ENCODE measurements around the gene NRARP. TPM values are rescaled to one million over a fixed set of nuclear protein-coding genes. Genes with fewer than 3 reads are reported as not detected.

The NRARP gene
- total RNA-seq, 1 donor from 2014 or later = 2.1 TPM

DNA sequence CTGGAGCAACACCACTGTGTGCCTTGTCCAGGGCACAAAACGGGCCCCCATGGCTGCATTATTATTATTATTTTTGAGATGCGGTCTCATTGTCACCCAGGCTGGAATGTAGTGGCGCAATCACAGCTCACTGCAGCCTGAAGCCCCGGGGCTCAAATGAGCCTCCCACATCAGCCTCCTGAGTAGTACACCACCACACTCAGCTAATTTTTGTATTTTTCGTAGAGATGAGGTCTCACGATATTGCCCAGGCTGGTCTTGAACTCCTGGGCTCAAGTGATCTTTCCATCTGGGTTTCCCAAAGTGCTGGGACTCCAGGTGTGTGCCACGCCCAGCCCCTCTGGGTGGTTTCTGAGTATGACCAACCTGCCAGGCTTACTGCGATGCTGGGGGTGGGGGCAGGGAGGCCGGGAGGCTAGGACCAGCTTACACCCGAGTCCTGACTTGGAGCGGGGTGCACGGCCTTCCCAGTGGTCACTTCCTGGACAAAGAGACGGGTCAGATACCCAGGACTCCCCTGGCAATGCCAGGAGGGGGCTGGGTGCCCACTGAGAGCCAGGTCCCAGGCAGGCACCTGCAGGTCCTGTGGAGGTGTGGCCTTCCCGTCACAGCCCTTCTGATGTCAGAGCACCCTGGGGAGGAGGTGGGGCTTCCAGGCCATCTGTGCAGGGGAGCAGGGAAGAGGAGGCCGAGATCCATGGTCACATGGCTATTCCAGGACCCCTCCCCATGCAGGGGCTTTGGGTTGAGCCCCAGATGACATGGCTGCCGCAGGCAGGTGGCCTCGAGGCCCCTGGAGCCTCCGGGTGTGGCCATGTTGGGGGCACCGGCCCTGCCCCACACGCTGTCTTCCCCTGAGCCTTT lies 8.3 kb upstream of the NRARP start:
- Histone ChIP-seq H3K27ac (ENCODE audit: low read depth, low read length) (no peak overlapping the region), H3K27me3 (ENCODE audit: control insufficient read depth in 3 of 3, insufficient read depth in 3 of 3, low read length in 3 of 3) (peaks cover 24 to 57% (median 30%) of the 10 kb centered on the region in 3 donors), H3K9me3 (ENCODE audit: control insufficient read depth in 3 of 3, low read length in 3 of 3) (no peaks in the 10 kb centered on the region), H3K9ac (ENCODE audit: low read depth in 1 of 3, low read length in 3 of 3) (peak overlapping the region in 1 of 3 donors; percentile 16), H3K4me1 (ENCODE audit: control insufficient read depth in 3 of 3, insufficient read depth in 3 of 3, low read length in 3 of 3) (peaks cover 21 to 28% (median 22%) of the 10 kb centered on the region in 3 donors), H3K36me3 (ENCODE audit: control insufficient read depth in 3 of 3, insufficient read depth in 3 of 3, low read length in 3 of 3) (no peaks in the 10 kb centered on the region), H3K4me3 (ENCODE audit: low read length in 3 of 3) (no peak overlapping the region)

DNA sequence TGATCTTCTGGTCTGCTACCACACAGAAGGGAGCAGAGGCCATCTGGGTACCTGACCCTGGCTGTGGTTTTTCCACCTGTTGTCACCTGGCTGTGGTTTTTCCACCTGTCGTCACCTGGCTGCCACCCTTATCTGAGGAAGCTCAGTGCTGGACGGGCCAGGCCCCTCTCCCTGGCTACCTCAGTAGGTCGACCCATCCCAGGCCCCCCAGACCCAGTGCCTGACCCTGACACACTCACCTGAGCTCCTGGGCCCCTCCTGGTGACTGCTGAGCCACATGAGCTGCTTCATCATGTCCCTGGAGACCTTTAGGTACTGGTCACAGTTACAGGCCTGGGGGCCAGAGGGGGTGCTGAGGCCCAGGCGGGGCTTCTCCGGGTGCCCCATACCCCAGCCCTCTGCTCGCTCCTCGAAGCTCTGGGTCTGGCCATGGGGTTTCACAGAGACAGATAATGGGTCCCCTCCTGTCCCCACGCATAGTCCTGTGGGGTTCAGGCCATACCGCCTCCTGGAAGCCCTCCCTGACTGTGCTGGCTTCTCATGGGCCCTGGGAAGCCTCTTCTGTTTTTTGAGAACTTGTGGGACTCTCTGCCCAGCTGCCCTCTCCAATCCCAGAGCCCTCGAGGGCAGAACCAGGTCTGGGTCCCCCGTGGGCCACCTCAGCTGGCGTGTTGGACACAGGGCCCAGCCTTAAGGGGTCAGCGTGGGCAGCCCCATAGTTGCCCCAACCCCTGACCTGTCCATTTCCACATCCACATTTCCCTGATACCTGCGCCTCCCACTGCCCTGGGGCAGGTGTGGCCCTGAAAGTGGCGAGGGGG lies 7.5 kb upstream of the NRARP start:
- Histone ChIP-seq H3K27me3 (ENCODE audit: control insufficient read depth in 3 of 3, insufficient read depth in 3 of 3, low read length in 3 of 3) (peaks cover 28 to 54% (median 30%) of the 10 kb centered on the region in 3 donors), H3K9ac (ENCODE audit: low read depth in 1 of 3, low read length in 3 of 3) (no peak overlapping the region), H3K36me3 (ENCODE audit: control insufficient read depth in 3 of 3, insufficient read depth in 3 of 3, low read length in 3 of 3) (no peaks in the 10 kb centered on the region), H3K27ac (ENCODE audit: low read depth, low read length) (no peak overlapping the region), H3K9me3 (ENCODE audit: control insufficient read depth in 3 of 3, low read length in 3 of 3) (no peaks in the 10 kb centered on the region), H3K4me3 (ENCODE audit: low read length in 3 of 3) (no peak overlapping the region), H3K4me1 (ENCODE audit: control insufficient read depth in 3 of 3, insufficient read depth in 3 of 3, low read length in 3 of 3) (peaks cover 30 to 31% (median 30%) of the 10 kb centered on the region in 3 donors)

DNA sequence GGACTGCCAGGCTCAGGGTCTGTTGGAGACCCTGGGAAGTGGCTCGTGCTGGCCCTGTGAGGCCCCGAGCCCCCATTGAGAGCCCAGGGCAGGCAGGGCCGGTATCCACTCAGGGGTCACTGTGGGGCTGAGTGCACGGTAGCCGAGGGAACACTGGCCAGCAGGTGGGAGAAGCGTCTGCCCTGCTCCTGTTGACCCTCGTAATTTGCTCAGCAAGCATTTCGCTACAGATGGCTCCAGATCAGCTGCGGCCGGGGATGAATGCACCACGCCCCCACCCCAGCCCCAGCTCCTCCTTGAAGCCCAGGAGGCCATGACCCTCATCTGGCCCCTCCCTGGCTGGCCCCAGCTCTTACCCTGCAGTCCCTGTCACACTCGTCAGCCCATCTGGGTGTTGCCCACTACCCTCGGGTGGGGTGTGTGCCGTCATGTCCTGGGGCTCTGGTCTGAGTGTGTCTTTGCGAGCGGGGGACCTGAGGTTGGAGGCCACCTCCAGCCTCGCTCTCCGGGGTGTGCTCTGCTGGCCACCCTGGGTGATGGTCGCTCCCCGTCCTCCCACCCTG lies 6.1 kb upstream of the NRARP start:
- H3K36me3 ChIP-seq (ENCODE audit: control insufficient read depth in 3 of 3, insufficient read depth in 3 of 3, low read length in 3 of 3) = no peaks in the 10 kb centered on the region
- no peak overlapping the region for H3K27ac ChIP-seq (ENCODE audit: low read depth, low read length)
- peaks cover 39 to 45% (median 41%) of the 10 kb centered on the region in 3 donors for H3K4me1 ChIP-seq (ENCODE audit: control insufficient read depth in 3 of 3, insufficient read depth in 3 of 3, low read length in 3 of 3)
- no peaks in the 10 kb centered on the region for H3K9me3 ChIP-seq (ENCODE audit: control insufficient read depth in 3 of 3, low read length in 3 of 3)
- peaks cover 30 to 64% (median 41%) of the 10 kb centered on the region in 3 donors for H3K27me3 ChIP-seq (ENCODE audit: control insufficient read depth in 3 of 3, insufficient read depth in 3 of 3, low read length in 3 of 3)
- H3K9ac ChIP-seq (ENCODE audit: low read depth in 1 of 3, low read length in 3 of 3) = no peak overlapping the region
- no peak overlapping the region for H3K4me3 ChIP-seq (ENCODE audit: low read length in 3 of 3)

DNA sequence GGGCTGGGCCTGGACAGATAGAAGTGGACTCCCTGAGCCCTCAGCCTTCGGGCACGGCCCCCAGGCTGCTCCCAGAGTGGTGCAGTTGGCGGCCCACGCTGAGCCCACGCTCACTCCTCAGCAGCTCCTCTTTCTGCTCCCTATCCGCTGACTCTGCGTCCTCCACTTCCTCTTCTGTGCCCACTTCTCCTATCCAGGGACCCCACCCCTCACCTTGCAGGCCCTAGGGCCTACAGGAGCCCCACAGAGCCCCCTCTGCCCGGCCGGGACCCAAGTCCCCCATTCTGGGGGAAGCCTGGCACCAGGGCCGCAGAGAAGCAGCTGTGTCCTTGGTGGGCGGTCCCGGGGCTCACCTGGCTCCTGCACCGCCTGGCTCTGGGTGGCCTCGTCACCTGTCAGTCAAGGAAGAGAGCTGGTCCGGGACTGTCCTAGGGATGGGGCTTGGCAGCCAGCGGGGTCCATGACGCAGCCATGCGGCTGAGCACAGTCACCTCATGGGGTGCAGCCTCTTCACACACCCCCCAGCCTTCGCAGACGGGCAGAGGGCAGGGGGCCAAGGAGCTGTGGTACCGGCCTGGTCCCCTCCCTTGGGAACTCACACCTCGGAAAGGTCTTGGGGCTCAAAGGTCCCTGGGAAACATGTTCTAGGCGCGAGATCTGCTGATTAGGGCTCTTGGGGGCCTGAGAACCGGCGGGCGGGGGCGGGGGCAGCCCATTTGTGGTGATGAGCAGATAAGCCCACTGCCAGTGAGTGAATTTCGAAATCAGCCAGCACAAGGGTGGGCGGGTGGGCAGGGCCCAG lies 5.4 kb upstream of the NRARP start:
- H3K36me3 ChIP-seq (ENCODE audit: control insufficient read depth in 3 of 3, insufficient read depth in 3 of 3, low read length in 3 of 3) = no peaks in the 10 kb centered on the region
- H3K4me1 ChIP-seq (ENCODE audit: control insufficient read depth in 3 of 3, insufficient read depth in 3 of 3, low read length in 3 of 3) = peaks cover 39 to 48% (median 41%) of the 10 kb centered on the region in 3 donors
- H3K9ac ChIP-seq (ENCODE audit: low read depth in 1 of 3, low read length in 3 of 3) = no peak overlapping the region
- H3K4me3 ChIP-seq (ENCODE audit: low read length in 3 of 3) = no peak overlapping the region
- no peak overlapping the region for H3K27ac ChIP-seq (ENCODE audit: low read depth, low read length)
- peaks cover 25 to 66% (median 42%) of the 10 kb centered on the region in 3 donors for H3K27me3 ChIP-seq (ENCODE audit: control insufficient read depth in 3 of 3, insufficient read depth in 3 of 3, low read length in 3 of 3)
- no peaks in the 10 kb centered on the region for H3K9me3 ChIP-seq (ENCODE audit: control insufficient read depth in 3 of 3, low read length in 3 of 3)

DNA sequence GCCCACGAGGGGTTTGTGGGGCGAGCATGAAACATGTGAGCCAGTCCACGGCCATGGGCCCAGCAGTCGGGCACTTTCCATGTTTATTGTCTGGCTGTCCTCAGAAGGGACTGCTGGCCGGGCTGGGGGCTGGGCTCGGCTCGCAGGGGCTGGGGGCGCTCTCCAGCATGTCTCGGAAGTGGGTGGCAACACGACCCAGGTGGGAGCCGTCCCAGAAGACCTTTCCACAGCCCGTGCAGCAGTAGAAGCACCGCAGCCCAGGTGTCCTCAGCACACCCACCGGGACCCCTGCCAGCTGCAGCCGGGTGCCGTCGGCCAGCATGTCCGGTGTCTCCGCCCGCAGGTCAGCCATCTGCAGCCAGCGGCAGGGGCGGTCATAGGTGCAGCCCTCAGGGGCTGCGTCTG lies 4.8 kb upstream of the NRARP start:
- Histone ChIP-seq H3K27me3 (ENCODE audit: control insufficient read depth in 3 of 3, insufficient read depth in 3 of 3, low read length in 3 of 3) (peaks cover 25 to 66% (median 42%) of the 10 kb centered on the region in 3 donors), H3K27ac (ENCODE audit: low read depth, low read length) (peak overlapping the region; percentile 63), H3K36me3 (ENCODE audit: control insufficient read depth in 3 of 3, insufficient read depth in 3 of 3, low read length in 3 of 3) (no peaks in the 10 kb centered on the region), H3K4me1 (ENCODE audit: control insufficient read depth in 3 of 3, insufficient read depth in 3 of 3, low read length in 3 of 3) (peaks cover 39 to 48% (median 41%) of the 10 kb centered on the region in 3 donors), H3K9me3 (ENCODE audit: control insufficient read depth in 3 of 3, low read length in 3 of 3) (no peaks in the 10 kb centered on the region), H3K4me3 (ENCODE audit: low read length in 3 of 3) (peak overlapping the region in 1 of 3 donors; percentile 22), H3K9ac (ENCODE audit: low read depth in 1 of 3, low read length in 3 of 3) (peak overlapping the region in 1 of 3 donors; percentile 14)

DNA sequence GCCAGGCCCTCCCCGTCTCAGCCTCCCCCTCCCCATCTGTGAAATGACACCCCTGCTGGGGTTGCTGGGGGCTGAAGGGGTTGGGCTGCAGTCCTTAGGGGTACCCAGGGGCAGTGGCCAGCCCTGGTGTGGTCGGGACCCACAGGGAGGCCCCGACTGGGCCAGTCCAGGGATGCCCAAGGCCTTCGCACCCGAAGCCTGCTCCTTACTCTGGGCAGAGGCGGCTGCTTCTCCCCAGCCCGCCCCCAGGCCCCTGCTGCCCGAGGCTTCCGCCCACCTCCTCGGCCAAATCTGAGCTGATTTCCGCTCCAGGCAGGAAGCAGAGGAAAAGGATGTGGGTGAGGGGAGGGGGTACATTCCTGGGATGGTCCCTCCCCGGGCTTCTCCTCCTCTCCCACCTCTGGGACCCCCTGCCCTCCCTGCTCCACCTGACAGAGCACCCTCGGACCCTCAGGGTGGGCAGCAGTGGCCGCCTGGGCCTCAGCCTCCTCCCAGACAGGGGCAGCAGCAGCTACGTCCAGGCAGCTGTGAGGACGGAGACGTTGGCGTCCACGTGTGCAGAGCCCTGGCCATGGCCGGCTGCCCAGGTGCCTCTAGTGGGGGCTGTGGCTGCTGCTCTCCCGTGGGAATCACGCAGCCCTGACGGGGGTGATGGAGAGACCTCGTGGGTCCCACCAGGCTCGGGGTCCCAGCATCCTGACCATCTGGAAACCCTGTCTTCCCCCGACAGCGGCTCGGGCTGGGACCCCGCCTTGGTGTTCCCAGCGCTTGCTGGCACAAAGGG lies 4.2 kb upstream of the NRARP start:
- Histone ChIP-seq H3K27ac (ENCODE audit: low read depth, low read length) (peak overlapping the region; percentile 63), H3K36me3 (ENCODE audit: control insufficient read depth in 3 of 3, insufficient read depth in 3 of 3, low read length in 3 of 3) (no peaks in the 10 kb centered on the region), H3K4me1 (ENCODE audit: control insufficient read depth in 3 of 3, insufficient read depth in 3 of 3, low read length in 3 of 3) (peaks cover 42 to 52% (median 43%) of the 10 kb centered on the region in 3 donors), H3K27me3 (ENCODE audit: control insufficient read depth in 3 of 3, insufficient read depth in 3 of 3, low read length in 3 of 3) (peaks cover 22 to 65% (median 46%) of the 10 kb centered on the region in 3 donors), H3K9ac (ENCODE audit: low read depth in 1 of 3, low read length in 3 of 3) (peak overlapping the region in 2 of 3 donors; percentile 38 to 72), H3K9me3 (ENCODE audit: control insufficient read depth in 3 of 3, low read length in 3 of 3) (no peaks in the 10 kb centered on the region), H3K4me3 (ENCODE audit: low read length in 3 of 3) (peak overlapping the region in 2 of 3 donors; percentile 35 to 61)

DNA sequence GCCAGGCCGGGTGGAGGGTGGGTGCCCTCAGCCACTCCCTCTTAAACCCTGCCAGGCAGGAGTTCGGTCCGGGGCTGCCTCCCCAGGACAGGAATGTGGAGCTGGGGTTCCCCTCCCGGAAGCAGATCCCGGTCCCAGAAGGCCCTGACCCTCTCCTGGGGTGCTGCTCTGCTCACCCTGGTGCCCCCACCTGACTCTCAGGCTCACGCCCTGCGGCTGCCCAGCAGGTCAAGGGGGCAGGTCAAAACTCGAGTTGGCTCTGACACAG lies 3.7 kb upstream of the NRARP start:
- Histone ChIP-seq H3K9me3 (ENCODE audit: control insufficient read depth in 3 of 3, low read length in 3 of 3) (no peaks in the 10 kb centered on the region), H3K27me3 (ENCODE audit: control insufficient read depth in 3 of 3, insufficient read depth in 3 of 3, low read length in 3 of 3) (peaks cover 18 to 66% (median 48%) of the 10 kb centered on the region in 3 donors), H3K9ac (ENCODE audit: low read depth in 1 of 3, low read length in 3 of 3) (peak overlapping the region in 1 of 3 donors; percentile 72), H3K36me3 (ENCODE audit: control insufficient read depth in 3 of 3, insufficient read depth in 3 of 3, low read length in 3 of 3) (no peaks in the 10 kb centered on the region), H3K4me1 (ENCODE audit: control insufficient read depth in 3 of 3, insufficient read depth in 3 of 3, low read length in 3 of 3) (peaks cover 41 to 52% (median 43%) of the 10 kb centered on the region in 3 donors), H3K4me3 (ENCODE audit: low read length in 3 of 3) (peak overlapping the region; percentile 14 to 63 (median 61)), H3K27ac (ENCODE audit: low read depth, low read length) (peak overlapping the region; percentile 63)

DNA sequence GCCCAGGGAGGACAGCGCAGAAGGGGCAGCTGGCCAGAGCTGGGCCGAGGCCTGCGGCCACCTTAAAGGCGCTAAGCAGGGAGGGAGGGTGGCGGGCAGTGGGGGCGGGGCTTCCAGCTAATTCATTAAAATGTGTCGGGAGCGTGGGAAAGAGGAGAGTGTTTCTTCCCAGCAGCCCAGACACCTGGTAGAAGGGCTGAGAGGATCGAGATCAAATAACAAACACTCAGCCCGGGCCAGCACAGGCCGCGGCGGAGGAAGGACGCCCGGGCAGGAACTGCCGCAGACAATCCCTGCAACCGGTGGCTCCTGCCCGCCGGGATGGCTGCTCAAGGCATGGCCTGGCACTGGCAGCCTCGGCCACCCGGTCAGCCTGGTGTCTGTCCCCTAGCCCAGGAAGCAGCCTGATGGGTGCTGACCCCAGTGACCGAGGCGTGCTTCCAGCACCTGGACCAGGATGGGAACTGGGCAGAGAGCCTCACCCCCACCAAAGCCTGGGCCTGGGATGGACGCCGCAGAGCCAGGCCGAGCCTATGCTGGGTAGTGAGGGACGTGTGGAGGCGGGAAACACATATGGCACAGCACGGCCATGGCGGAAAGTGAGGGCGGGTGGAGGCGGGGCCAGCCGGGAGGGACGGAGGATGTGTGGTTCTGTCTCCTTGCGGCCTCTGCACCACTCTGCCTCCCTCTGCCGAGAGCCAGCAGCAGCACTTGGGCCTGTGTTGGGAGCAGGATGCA lies 3.2 kb upstream of the NRARP start:
- Histone ChIP-seq H3K27ac (ENCODE audit: low read depth, low read length) (peak overlapping the region; percentile 63), H3K9me3 (ENCODE audit: control insufficient read depth in 3 of 3, low read length in 3 of 3) (no peaks in the 10 kb centered on the region), H3K4me1 (ENCODE audit: control insufficient read depth in 3 of 3, insufficient read depth in 3 of 3, low read length in 3 of 3) (peaks cover 40 to 52% (median 43%) of the 10 kb centered on the region in 3 donors), H3K4me3 (ENCODE audit: low read length in 3 of 3) (peak overlapping the region; percentile 48 to 63 (median 61)), H3K36me3 (ENCODE audit: control insufficient read depth in 3 of 3, insufficient read depth in 3 of 3, low read length in 3 of 3) (no peaks in the 10 kb centered on the region), H3K9ac (ENCODE audit: low read depth in 1 of 3, low read length in 3 of 3) (peak overlapping the region; percentile 24 to 72 (median 61)), H3K27me3 (ENCODE audit: control insufficient read depth in 3 of 3, insufficient read depth in 3 of 3, low read length in 3 of 3) (peaks cover 18 to 70% (median 51%) of the 10 kb centered on the region in 3 donors)

Data from skeletal muscle tissue (tissue), 4 donors.